HUDEP-2 (cell line): ENCODE measurements around the gene NAGS.
"Not testable (repeated sequence)": the region's sequence is repeated elsewhere in the genome, so short reads cannot be mapped to it uniquely, and the experiment has no call there.

Experiments
- DNase-seq, 76 experiments: peaks; one replicate each; lab custom pipeline; 2025; ENCODE audit not compliant: unreplicated experiment in 76 of 76; lab: John Stamatoyannopoulos, UW

The NAGS gene

DNA sequence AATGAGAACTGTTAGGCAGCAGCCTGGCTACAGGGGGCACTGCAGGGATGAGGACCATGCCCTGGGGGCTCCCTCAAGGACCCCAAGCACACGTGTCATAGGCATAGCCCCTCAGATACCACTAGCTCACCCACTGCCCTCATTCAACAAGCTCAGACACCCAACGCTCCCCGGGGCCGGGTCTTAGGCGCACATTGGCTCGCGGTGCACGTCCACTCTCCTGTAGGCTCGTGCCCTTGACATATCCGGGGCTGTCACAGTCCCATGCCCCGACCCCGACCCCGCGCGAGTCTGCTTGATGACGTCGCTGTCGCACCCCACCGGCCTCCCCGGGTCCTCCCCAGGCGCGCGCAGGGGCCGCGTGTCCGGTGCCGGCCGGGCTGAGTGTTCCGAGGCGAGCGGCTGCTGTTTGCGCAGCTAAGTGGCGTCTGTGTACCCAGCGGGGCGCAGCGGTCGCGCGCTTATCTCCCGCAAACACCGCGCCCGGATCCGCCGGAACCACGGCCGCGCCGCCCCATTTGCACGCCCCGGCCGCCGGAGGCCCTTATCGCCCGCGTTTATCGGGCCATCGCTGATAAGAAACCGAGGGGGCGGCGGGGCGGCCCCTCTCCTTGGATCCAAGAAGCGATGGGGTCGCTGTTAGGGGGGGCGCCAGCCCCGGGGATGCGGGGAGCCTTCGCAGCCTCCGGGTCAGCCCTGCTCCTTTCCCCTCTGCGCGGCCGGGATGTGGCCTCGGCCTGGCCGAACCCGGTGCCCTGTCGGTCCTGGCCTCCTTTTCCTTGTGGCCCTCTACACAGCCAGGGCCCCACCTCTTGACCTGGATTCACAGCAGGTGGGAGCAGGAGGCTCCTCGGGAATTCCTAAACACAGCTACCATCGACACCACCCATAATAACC is 20.7 kb upstream of the NAGS start:
- DNase-seq = peak in 8 of 76 experiments; percentile 7 to 28 (median 19)

DNA sequence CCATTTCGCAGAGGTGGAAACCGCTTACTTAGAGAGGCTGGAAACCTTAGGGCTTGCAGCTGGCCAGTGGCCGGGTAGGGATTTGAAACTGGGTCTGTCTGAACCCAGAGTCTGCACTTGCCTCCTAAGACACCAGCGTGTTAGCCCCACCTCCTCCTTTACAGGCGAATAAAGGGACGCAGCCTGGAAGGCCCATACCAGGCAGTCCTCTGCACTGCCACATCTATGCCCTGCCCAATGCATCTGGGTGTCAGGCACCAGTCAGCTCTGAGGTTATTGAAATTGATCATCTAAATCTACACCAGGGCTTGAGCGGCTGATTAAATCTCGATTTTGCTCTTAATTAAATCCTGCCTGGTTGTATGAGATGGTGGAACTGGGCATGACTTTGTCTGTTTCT is 19.9 kb upstream of the NAGS start:
- DNase-seq = no peak

DNA sequence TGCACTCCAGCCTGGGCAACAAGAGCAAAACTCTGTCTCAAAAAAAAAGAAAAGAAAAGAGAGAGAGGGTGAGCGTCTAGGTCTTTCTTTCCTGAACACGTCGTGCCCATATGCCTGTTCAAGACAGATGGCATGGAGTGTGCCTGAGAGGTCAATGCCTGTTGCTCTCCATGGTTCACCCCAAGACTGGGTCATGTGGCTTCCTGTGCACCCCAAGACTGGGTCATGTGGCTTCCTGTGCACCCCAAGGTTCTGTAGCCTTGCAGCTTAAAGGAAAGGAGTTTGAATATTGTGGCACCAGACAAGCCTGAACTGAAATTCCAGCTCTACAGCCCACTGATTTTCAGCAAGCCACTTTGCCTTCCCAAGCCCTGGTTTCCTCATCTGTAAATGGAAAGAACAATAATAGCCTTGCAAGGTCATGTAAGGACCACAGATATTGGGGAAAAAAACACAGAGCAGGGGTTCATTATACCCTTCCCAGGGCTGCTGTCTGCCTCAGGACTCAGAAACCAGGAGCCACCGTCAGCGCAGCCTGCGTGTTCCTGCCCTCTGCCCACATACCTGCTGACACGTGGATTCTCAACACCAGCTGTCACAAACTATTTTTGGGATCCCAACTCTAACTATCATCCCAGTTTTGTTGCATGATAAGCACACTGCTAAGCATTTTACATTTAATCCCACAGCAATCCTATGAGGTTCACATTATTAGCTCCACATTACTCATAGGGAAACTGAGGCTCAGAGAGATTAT is 18.0 kb upstream of the NAGS start:
- no peak for DNase-seq

- no peak for DNase-seq
These were observed 17.0 kb upstream of the NAGS start for GRCh38 chr17:43987131-43988021.

GRCh38 chr17:43988301-43988700 is 16.1 kb upstream of the NAGS start:
- no peak for DNase-seq

GRCh38 chr17:43992641-43993040 is 11.8 kb upstream of the NAGS start:
- DNase-seq = no peak

GRCh38 chr17:43994272-43995149 is 9.9 kb upstream of the NAGS start:
- peak in 49 of 76 experiments; percentile 6 to 70 (median 38) for DNase-seq

DNA sequence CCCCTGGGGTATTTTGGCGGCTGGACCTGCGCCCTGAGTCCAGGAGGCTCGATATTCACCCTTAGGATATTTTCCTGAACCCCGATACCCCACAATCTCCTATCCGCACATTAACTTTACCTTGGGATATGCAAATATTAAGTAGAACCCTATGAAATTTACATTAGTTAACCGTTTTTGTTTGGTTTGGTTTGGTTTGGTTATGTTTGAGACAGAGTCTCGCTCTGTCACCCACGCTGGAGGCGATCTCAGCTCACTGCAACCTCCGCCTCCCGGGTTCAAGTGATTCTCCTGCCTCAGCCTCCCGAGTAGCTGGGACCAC is 9.3 kb upstream of the NAGS start:
- no peak for DNase-seq

- DNase-seq = not testable (repeated sequence)
These were observed 7.2 kb upstream of the NAGS start for GRCh38 chr17:43997180-43997579.

DNA sequence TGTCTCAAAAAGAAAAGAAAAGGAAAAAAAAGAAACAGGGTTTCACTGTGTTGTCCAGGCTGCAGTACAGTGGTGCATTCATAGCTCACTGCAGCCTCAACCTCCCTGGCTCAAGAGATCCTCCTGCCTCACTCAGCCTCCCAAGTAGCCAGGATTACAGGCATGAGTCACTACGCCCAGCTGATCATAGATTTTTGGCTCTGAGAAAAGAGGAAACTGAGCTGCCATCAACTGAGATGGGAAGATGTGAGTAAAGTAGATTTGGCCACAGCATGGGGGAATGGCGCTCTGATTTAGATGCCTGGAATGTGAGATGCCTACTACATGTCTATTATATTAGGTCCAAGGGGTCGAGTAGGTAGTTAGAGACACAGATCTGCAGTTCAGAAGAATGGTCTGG is 5.9 kb upstream of the NAGS start:
- DNase-seq = peak in 11 of 76 experiments; percentile 6 to 32 (median 14)

DNA sequence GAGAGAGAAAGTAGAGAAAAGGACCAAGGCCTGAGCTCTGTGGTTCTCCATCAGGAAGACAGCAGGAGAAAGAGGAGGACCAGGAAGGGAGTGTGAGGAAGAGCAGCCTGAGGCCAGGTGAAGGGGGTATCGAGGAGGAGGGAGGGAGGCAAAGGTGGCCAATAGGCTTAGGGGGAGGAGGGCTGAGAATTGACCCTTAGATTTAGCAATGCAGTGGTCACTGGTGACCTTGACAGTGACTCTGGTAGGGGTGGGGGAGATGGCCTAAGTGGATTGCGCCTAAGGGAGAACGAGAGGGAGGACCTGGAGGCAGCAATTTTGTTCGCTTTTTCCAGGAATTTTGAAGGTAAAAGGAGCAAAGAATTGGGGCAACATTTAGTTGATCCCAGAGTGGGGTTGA is 5.4 kb upstream of the NAGS start:
- no peak for DNase-seq

GRCh38 chr17:44000141-44000860 is 4.1 kb upstream of the NAGS start:
- peak in 75 of 76 experiments; percentile 21 to 97 (median 90) for DNase-seq

DNA sequence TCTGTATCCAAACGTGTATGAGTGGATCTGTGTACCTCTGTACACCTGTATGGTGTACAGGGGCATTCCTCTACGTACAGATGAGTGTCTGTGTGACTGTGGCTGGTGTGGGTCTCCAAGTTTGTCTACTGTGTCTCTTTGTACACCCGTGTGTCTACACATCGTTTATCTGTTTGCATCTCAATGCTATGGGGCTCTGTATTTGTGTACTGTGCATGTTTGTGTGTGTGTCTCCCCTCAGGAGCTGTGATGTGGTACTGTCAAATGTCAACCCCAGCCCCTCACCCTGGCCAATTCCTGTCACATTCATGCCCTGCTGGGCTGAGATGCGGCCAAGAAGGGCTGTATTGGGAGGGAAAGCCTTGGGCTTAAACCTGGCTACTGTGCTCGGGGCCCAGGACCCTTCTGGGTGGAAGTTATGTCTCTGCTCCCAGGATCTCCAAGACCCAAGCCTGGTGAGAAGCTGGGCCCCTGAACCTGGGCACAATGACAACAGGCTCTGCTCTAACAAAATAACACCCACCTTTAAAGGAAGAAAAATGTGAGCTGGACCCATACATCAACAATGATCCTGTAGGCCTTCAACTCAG is 3.5 kb upstream of the NAGS start:
- DNase-seq = no peak

- DNase-seq = no peak
These were observed 2.9 kb upstream of the NAGS start for GRCh38 chr17:44001461-44001920.

- DNase-seq = no peak
These were observed 2.1 kb upstream of the NAGS start for GRCh38 chr17:44002141-44002848.

GRCh38 chr17:44004761-44005526 is 522 bp downstream of the NAGS start:
- peak in 2 of 76 experiments; percentile 13 to 49 for DNase-seq

- peak in 16 of 76 experiments; percentile 8 to 37 (median 24) for DNase-seq
These were observed 1.3 kb downstream of the NAGS start for GRCh38 chr17:44005527-44006271.
